ENCODE data around the gene CTNND2. TPM values are rescaled to one million over a fixed set of nuclear protein-coding genes. Genes with fewer than 3 reads are reported as not detected.

The CTNND2 gene
- total and polyA plus RNA-seq, 4 donors = 0.05 to 0.50 (median 0.27) TPM

GRCh38 chr5:11230890-11231289, 673.4 kb downstream of the CTNND2 start:
- H3K4me1 ChIP-seq (ENCODE audit: control insufficient read depth in 4 of 4, insufficient read depth in 4 of 4, low read length in 3 of 4) = no peaks in the 10 kb centered on the region
- WGBS = 96% methylated on average over 3 of the region's 3 CpGs
- H3K9ac ChIP-seq (ENCODE audit: low read depth in 1 of 2, low read length in 2 of 2) = no peak overlapping the region
- no peak overlapping the region for H3K27ac ChIP-seq (ENCODE audit: low read depth in 1 of 2, low read length in 2 of 2)
- TF ChIP-seq NR2F2 (IDR thresholded peaks at IDR 0.05) (no peak), RAD21 (IDR thresholded peaks at IDR 0.05) (no peak), GABPA (IDR thresholded peaks at IDR 0.05 in 1 of 2, conservative IDR thresholded peaks at IDR 0.05 in 1 of 2) (no peak), RXRA (IDR thresholded peaks at IDR 0.05) (no peak), JUND (IDR thresholded peaks at IDR 0.05) (no peak), TAF1 (conservative IDR thresholded peaks at IDR 0.05) (no peak), CTCF (IDR thresholded peaks at IDR 0.05; ENCODE audit: low read depth, low read length, missing input control) (no peak), SP1 (IDR thresholded peaks at IDR 0.05) (no peak), ZBTB33 (IDR thresholded peaks at IDR 0.05) (no peak)
- TF ChIP-seq, protein P1, sequence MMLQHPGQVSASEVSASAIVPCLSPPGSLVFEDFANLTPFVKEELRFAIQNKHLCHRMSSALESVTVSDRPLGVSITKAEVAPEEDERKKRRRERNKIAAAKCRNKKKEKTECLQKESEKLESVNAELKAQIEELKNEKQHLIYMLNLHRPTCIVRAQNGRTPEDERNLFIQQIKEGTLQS (IDR thresholded peaks at IDR 0.05) = no peak
- no peaks in the 10 kb centered on the region for H3K27me3 ChIP-seq (ENCODE audit: control insufficient read depth in 4 of 4, insufficient read depth in 4 of 4, low read length in 3 of 4)
- peaks cover 0 to 4% (median 0%) of the 10 kb centered on the region in 4 donors for H3K9me3 ChIP-seq (ENCODE audit: control insufficient read depth in 4 of 4, low read length in 3 of 4)
- no peaks in the 10 kb centered on the region for H3K36me3 ChIP-seq (ENCODE audit: control insufficient read depth in 4 of 4, insufficient read depth in 3 of 4, low read depth in 1 of 4, low read length in 3 of 4)
- no peak overlapping the region for H3K4me3 ChIP-seq (ENCODE audit: low read depth in 1 of 3, low read length in 3 of 3)
- DNase-seq (ENCODE audit: low spot score) = no peak

GRCh38 chr5:11227064-11227463, 677.2 kb downstream of the CTNND2 start:
- Histone ChIP-seq H3K36me3 (ENCODE audit: control insufficient read depth in 4 of 4, insufficient read depth in 3 of 4, low read depth in 1 of 4, low read length in 3 of 4) (no peaks in the 10 kb centered on the region), H3K4me1 (ENCODE audit: control insufficient read depth in 4 of 4, insufficient read depth in 4 of 4, low read length in 3 of 4) (no peaks in the 10 kb centered on the region), H3K4me3 (ENCODE audit: low read depth in 1 of 3, low read length in 3 of 3) (no peak overlapping the region), H3K9me3 (ENCODE audit: control insufficient read depth in 4 of 4, low read length in 3 of 4) (peaks cover 0 to 4% (median 0%) of the 10 kb centered on the region in 4 donors), H3K27ac (ENCODE audit: low read depth in 1 of 2, low read length in 2 of 2) (no peak overlapping the region), H3K27me3 (ENCODE audit: control insufficient read depth in 4 of 4, insufficient read depth in 4 of 4, low read length in 3 of 4) (no peaks in the 10 kb centered on the region), H3K9ac (ENCODE audit: low read depth in 1 of 2, low read length in 2 of 2) (no peak overlapping the region)
- WGBS = 68% methylated on average over 3 of the region's 3 CpGs
- TF ChIP-seq NR2F2 (IDR thresholded peaks at IDR 0.05) = no peak
- TF ChIP-seq FOXA1 (IDR thresholded peaks at IDR 0.05) = no peak
- no peak for TF ChIP-seq RAD21 (IDR thresholded peaks at IDR 0.05)
- TF ChIP-seq, protein P2, sequence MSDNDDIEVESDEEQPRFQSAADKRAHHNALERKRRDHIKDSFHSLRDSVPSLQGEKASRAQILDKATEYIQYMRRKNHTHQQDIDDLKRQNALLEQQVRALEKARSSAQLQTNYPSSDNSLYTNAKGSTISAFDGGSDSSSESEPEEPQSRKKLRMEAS (IDR thresholded peaks at IDR 0.05) = no peak
- no peak for TF ChIP-seq YY1 (IDR thresholded peaks at IDR 0.05)
- no peak for TF ChIP-seq GABPA (IDR thresholded peaks at IDR 0.05 in 1 of 2, conservative IDR thresholded peaks at IDR 0.05 in 1 of 2)
- DNase-seq (ENCODE audit: low spot score) = no peak

GRCh38 chr5:11224436-11225187, 679.6 kb downstream of the CTNND2 start:
- no peak overlapping the region for H3K4me3 ChIP-seq (ENCODE audit: low read depth in 1 of 3, low read length in 3 of 3)
- no peak overlapping the region for H3K27ac ChIP-seq (ENCODE audit: low read depth in 1 of 2, low read length in 2 of 2)
- H3K9ac ChIP-seq (ENCODE audit: low read depth in 1 of 2, low read length in 2 of 2) = no peak overlapping the region
- TF ChIP-seq RXRA (IDR thresholded peaks at IDR 0.05) (no peak), GABPA (IDR thresholded peaks at IDR 0.05 in 1 of 2, conservative IDR thresholded peaks at IDR 0.05 in 1 of 2) (no peak), YY1 (IDR thresholded peaks at IDR 0.05) (no peak)
- H3K4me1 ChIP-seq (ENCODE audit: control insufficient read depth in 4 of 4, insufficient read depth in 4 of 4, low read length in 3 of 4) = no peaks in the 10 kb centered on the region
- no peaks in the 10 kb centered on the region for H3K27me3 ChIP-seq (ENCODE audit: control insufficient read depth in 4 of 4, insufficient read depth in 4 of 4, low read length in 3 of 4)
- no peaks in the 10 kb centered on the region for H3K9me3 ChIP-seq (ENCODE audit: control insufficient read depth in 4 of 4, low read length in 3 of 4)
- WGBS = 61% methylated on average over 1 of the region's 1 CpG
- no peak for DNase-seq (ENCODE audit: low spot score)
- no peaks in the 10 kb centered on the region for H3K36me3 ChIP-seq (ENCODE audit: control insufficient read depth in 4 of 4, insufficient read depth in 3 of 4, low read depth in 1 of 4, low read length in 3 of 4)
